GM18951 (cell line): ENCODE results near the gene PANK3.

Experiments used
- POLR2A ChIP-seq: IDR thresholded peaks from 4 replicates; pipeline ENCODE4 v1.6.1; 2011; ENCODE audit warnings: mild to moderate bottlenecking; ENCODE audit not compliant: insufficient read length, insufficient read depth; ENCODE audit errors: extremely low read depth
- in situ Hi-C: fragments of 300-500 bp; cut with MboI; formaldehyde crosslinking; loops from one replicate; pipeline ENCODE4 v1.12.0; 2022; ENCODE audit warnings: low sequenced_read_pairs, mixed read lengths, inconsistent platforms; ENCODE audit not compliant: unreplicated experiment

Gene PANK3

DNA sequence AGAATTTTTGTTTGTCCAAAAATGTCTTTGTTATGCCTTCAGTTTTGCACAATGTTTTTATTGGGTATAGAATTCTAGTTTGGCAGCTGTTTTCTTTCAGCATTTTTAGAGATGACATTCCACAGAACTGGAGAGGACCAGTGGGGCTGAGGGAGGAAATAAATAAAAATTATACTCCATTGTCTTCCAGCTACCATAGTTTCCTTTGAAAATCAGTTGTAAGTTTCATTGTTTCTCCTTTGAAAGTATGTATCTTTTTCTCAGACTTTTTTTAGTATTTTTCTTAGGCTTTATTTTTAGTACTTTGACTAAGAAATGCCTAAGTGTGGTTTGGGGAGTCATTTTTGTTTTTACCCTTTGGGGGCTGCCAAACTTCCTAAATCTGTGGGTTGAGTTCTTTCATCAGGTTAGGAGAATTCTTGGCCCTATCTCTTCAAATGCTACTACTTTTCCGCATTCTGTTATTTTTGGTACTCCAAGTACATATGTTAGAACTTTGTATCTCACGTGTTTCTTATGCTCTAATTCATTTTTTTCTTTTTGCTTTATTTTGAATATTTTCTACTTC lies 65.2 kb downstream of the PANK3 start:
- TF ChIP-seq POLR2A, result no peak
- in situ Hi-C loops, result no loop called here

GRCh38 chr5:168502563-168503237 lies 76.5 kb downstream of the PANK3 start:
- no peak for TF ChIP-seq POLR2A
- in situ Hi-C loops, result no loop called here
